ENCODE results near the gene APBB1. TPM values are rescaled to one million over a fixed set of nuclear protein-coding genes. Genes with fewer than 3 reads are reported as not detected.

Gene APBB1
- total RNA-seq, 1 experiment from 2014 or later: 34.8 TPM

- H2BK5ac ChIP-seq (ENCODE audit: insufficient read length, low read length): no peak overlapping the region
- H2AFZ ChIP-seq (ENCODE audit: low read length): no peak overlapping the region
- H3K27ac ChIP-seq (ENCODE audit: insufficient read length, low read depth, low read length): no peak overlapping the region
- H4K8ac ChIP-seq (replicated peaks; ENCODE audit: insufficient read length, low read depth, low read length): no peak overlapping the region
- H3K23me2 ChIP-seq (ENCODE audit: insufficient read length, low read depth, low read length, poor library complexity, severe bottlenecking): no peaks in the 10 kb centered on the region
- no peak overlapping the region for H2BK12ac ChIP-seq (ENCODE audit: insufficient read length, low read depth, low read length)
- H3K9ac ChIP-seq (ENCODE audit: extremely low read depth, insufficient read length, low read length): no peak overlapping the region
- no peak overlapping the region for H2BK15ac ChIP-seq (ENCODE audit: low read depth, low read length)
- no peak overlapping the region for H3K4ac ChIP-seq (ENCODE audit: low read depth, low read length)
- no peak overlapping the region for H2BK20ac ChIP-seq (ENCODE audit: low read depth, low read length, poor library complexity, severe bottlenecking)
- H4K20me1 ChIP-seq (ENCODE audit: control insufficient read depth, insufficient read depth, insufficient read length): no peaks in the 10 kb centered on the region
- no peak for DNase-seq
- no peaks in the 10 kb centered on the region for H3K27me3 ChIP-seq (ENCODE audit: insufficient read depth, low read length)
- TF ChIP-seq CTCF (conservative IDR thresholded peaks at IDR 0.05): no peak
- H3K4me1 Mint-ChIP-seq: peaks cover 0 to 3% of the 10 kb centered on the region in 2 experiments; a peak in 1 of 4 replicates
- no peaks in the 10 kb centered on the region for H3K79me2 ChIP-seq (ENCODE audit: insufficient read depth, low read length)
- H3K14ac ChIP-seq (ENCODE audit: insufficient read depth, low read length): no peak overlapping the region
- H2BK120ac ChIP-seq (ENCODE audit: low read depth, low read length, poor library complexity, severe bottlenecking): no peak overlapping the region
- H3K23ac ChIP-seq (ENCODE audit: insufficient read length, low read depth, low read length): no peak overlapping the region
- no peak overlapping the region for H3T11ph ChIP-seq (ENCODE audit: low read length)
- no peak overlapping the region for H3K27ac Mint-ChIP-seq
- no peaks in the 10 kb centered on the region for H3K36me3 Mint-ChIP-seq (ENCODE audit: insufficient read depth in 1 of 3, low read depth in 3 of 3)
- no peak overlapping the region for H2AK5ac ChIP-seq (ENCODE audit: insufficient read length, low read length)
- H3K27me3 Mint-ChIP-seq (ENCODE audit: low read depth): peaks cover 2% of the 10 kb centered on the region; the same call in 1 of the 2 replicates
- no peaks in the 10 kb centered on the region for H3K9me3 ChIP-seq (ENCODE audit: control insufficient read depth, low read depth, low read length)
- no peak overlapping the region for H3K56ac ChIP-seq (ENCODE audit: insufficient read length, low read depth, low read length)
- no peak overlapping the region for H4K5ac ChIP-seq (ENCODE audit: insufficient read length, low read depth, low read length)
- no peaks in the 10 kb centered on the region for H3K4me1 ChIP-seq (ENCODE audit: insufficient read depth, low read length)
- H3K79me1 ChIP-seq (ENCODE audit: insufficient read depth, low read depth, low read length, poor library complexity, severe bottlenecking): no peaks in the 10 kb centered on the region
- H4K91ac ChIP-seq (ENCODE audit: insufficient read length, low read depth, low read length): no peak overlapping the region
- H3K9me3 Mint-ChIP-seq: no peaks in the 10 kb centered on the region
- H3K18ac ChIP-seq (ENCODE audit: insufficient read length, low read depth, low read length): no peak overlapping the region
- no peak overlapping the region for H3K4me2 ChIP-seq (ENCODE audit: insufficient read depth, insufficient read length, low read length)
- H3K4me3 Mint-ChIP-seq: no peak overlapping the region
- no CpG with 5 or more reads among the region's 3 CpGs for WGBS (ENCODE audit: extremely low coverage, insufficient read length, low lambda C conversion rate)
Observed at GRCh38 chr11:6437993-6438392, 19.1 kb upstream of the APBB1 start.

All from H9 (cell line).